Daoy (cell line): ENCODE results near the gene SEBOX. TPM values are rescaled to one million over a fixed set of nuclear protein-coding genes. Genes with fewer than 3 reads are reported as not detected.

Experiments used
- DNase-seq: peaks from one replicate; pipeline ENCODE4 v3.0.0-alpha.2; 2015; ENCODE audit warnings: low read depth
- total RNA-seq: library from RNA; depleted of rRNA; stranded (reverse); fragments of >200 nt; shearing (Covaris generic); gene quantifications from 2 replicates; pipeline ENCODE4 v1.2.3, GENCODE V29; 2014; rRNA removed

Gene SEBOX
- total RNA-seq, 1 experiment from 2014 or later = not detected

- DNase-seq = no peak
These were observed 45.4 kb downstream of the SEBOX start for GRCh38 chr17:28319598-28319935.

GRCh38 chr17:28318759-28319597, 46.0 kb downstream of the SEBOX start, which contains the start of gene TMEM97:
TSS of gene TMEM97 (plus strand) at chr17:28319200. CDS start at chr17:28319240, 40 bp downstream.
- DNase-seq = peak; percentile 99

- DNase-seq = peak; percentile 17
These were observed 46.8 kb downstream of the SEBOX start for GRCh38 chr17:28317966-28318758.

- no peak for DNase-seq
These were observed 47.7 kb downstream of the SEBOX start for GRCh38 chr17:28317099-28317965.

- DNase-seq = no peak
These were observed 48.9 kb downstream of the SEBOX start for GRCh38 chr17:28315846-28316705.

- DNase-seq = no peak
These were observed 51.2 kb downstream of the SEBOX start for GRCh38 chr17:28313841-28314240.

Other genes with a start within 250 kb of the SEBOX start
- gene TMEM97, start 46.0 kb downstream of the SEBOX start, total RNA-seq = 42.2 and 45.9 TPM in 2 replicates
- 53.2 and 57.4 TPM in 2 replicates for gene IFT20, start 29.7 kb downstream of the SEBOX start, total RNA-seq
- 31.2 and 49.4 TPM in 2 replicates for gene TNFAIP1, start 29.4 kb downstream of the SEBOX start, total RNA-seq
- 124 and 132 TPM in 2 replicates for gene POLDIP2, start 7.7 kb downstream of the SEBOX start, total RNA-seq
- gene VTN, start 5.1 kb upstream of the SEBOX start, total RNA-seq = not detected in 2 replicates
- 3.5 and 3.7 TPM in 2 replicates for gene SARM1, start 6.5 kb upstream of the SEBOX start, total RNA-seq
- gene SLC46A1, start 41.0 kb upstream of the SEBOX start, total RNA-seq = 4.6 and 6.1 TPM in 2 replicates
- gene SLC13A2, start 108.4 kb upstream of the SEBOX start, total RNA-seq = not detected in 2 replicates
- not detected in 2 replicates for gene FOXN1, start 141.1 kb upstream of the SEBOX start, total RNA-seq
- gene UNC119, start 187.4 kb upstream of the SEBOX start, total RNA-seq = 17.8 and 25.4 TPM in 2 replicates
- 44.9 and 49.1 TPM in 2 replicates for gene PIGS, start 206.3 kb upstream of the SEBOX start, total RNA-seq
- gene ALDOC, start 211.7 kb upstream of the SEBOX start, total RNA-seq = 1.3 and 2.4 TPM in 2 replicates
- gene SPAG5, start 233.8 kb upstream of the SEBOX start, total RNA-seq = 134 and 173 TPM in 2 replicates
- gene RSKR, start 249.0 kb upstream of the SEBOX start, total RNA-seq = 9.1 and 11.4 TPM in 2 replicates